Peyer's patch (tissue), 4 donors: ENCODE measurements around the gene PSAP. TPM values are rescaled to one million over a fixed set of nuclear protein-coding genes. Genes with fewer than 3 reads are reported as not detected.
A peak's percentile ranks its signal among the peaks of the same experiment; 100 is the strongest.

Experiments
- DNase-seq, 3 donors: peaks; one replicate each; pipeline ENCODE4 v3.0.0-alpha.2; 2017 to 2019
- H3K27ac ChIP-seq, 4 donors: fragments of 200-600 bp; sonication (generic); one replicate each; pipeline ENCODE4 v1.5.1; 2016 to 2019
- H3K27me3 ChIP-seq, 2 donors: fragments of 200-600 bp; sonication (generic); one replicate each; pipeline ENCODE4 v1.5.1; 2019
- H3K36me3 ChIP-seq, 3 donors: fragments of 200-600 bp; sonication (generic); one replicate each; pipeline ENCODE4 v1.5.1; 2016 to 2019
- H3K4me1 ChIP-seq, 4 donors: fragments of 200-600 bp; sonication (generic); one replicate each; pipeline ENCODE4 v1.5.1; 2016 to 2019
- H3K4me3 ChIP-seq, 4 donors: fragments of 200-600 bp; sonication (generic); 1 replicate in 3 of 4; 2 replicates in 1 of 4; pipeline ENCODE4 v1.5.1; 2016 to 2019; ENCODE audit warnings: mild to moderate bottlenecking in 1 of 4
- H3K9me3 ChIP-seq, 4 donors: fragments of 200-600 bp; sonication (generic); one replicate each; pipeline ENCODE4 v1.5.1; 2016 to 2019; ENCODE audit warnings: mild to moderate bottlenecking in 1 of 4
- POLR2A ChIP-seq, 2 donors: fragments of 450-650 bp; IDR thresholded peaks; one replicate each; pipeline ENCODE4 v1.5.1; 2017; ENCODE audit warnings: antibody characterized with exemption in 2 of 2, mild to moderate bottlenecking in 2 of 2, moderate library complexity in 2 of 2
- total RNA-seq, 4 donors: library from RNA; depleted of rRNA; stranded (reverse); fragments of >200 nt; gene quantifications; one replicate each; pipeline ENCODE4 v1.1.0, GENCODE V29; 2016
- TF ChIP-seq, protein P1 (sequence below), 6 experiments: fragments of 450-650 bp in 4 of 6; fragments of 200-600 bp in 2 of 6; sonication (generic) in 1 of 6; IDR thresholded peaks; one replicate each; pipeline ENCODE4 v1.5.1; 2017 to 2019; ENCODE audit warnings: antibody characterized with exemption in 6 of 6, mild to moderate bottlenecking in 3 of 6, moderate library complexity in 1 of 6

The PSAP gene
- total RNA-seq, 4 donors from 2014 or later: 193 to 647 (median 491) TPM

- DNase-seq: no peak
- H3K9me3 ChIP-seq: no peaks in the 10 kb centered on the region
- TF ChIP-seq, protein P1, sequence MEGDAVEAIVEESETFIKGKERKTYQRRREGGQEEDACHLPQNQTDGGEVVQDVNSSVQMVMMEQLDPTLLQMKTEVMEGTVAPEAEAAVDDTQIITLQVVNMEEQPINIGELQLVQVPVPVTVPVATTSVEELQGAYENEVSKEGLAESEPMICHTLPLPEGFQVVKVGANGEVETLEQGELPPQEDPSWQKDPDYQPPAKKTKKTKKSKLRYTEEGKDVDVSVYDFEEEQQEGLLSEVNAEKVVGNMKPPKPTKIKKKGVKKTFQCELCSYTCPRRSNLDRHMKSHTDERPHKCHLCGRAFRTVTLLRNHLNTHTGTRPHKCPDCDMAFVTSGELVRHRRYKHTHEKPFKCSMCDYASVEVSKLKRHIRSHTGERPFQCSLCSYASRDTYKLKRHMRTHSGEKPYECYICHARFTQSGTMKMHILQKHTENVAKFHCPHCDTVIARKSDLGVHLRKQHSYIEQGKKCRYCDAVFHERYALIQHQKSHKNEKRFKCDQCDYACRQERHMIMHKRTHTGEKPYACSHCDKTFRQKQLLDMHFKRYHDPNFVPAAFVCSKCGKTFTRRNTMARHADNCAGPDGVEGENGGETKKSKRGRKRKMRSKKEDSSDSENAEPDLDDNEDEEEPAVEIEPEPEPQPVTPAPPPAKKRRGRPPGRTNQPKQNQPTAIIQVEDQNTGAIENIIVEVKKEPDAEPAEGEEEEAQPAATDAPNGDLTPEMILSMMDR (IDR thresholded peaks at IDR 0.05): no peak
- TF ChIP-seq POLR2A (IDR thresholded peaks at IDR 0.05): no peak
- H3K36me3 ChIP-seq: no peaks in the 10 kb centered on the region
- no peaks in the 10 kb centered on the region for H3K27me3 ChIP-seq
- peaks cover 0 to 35% (median 10%) of the 10 kb centered on the region in 4 donors for H3K4me1 ChIP-seq
- H3K4me3 ChIP-seq: peak overlapping the region in 1 of 4 donors; percentile 72
- H3K27ac ChIP-seq: no peak overlapping the region
These were observed 2.5 kb downstream of the PSAP start for GRCh38 chr10:71848325-71849275.

DNA sequence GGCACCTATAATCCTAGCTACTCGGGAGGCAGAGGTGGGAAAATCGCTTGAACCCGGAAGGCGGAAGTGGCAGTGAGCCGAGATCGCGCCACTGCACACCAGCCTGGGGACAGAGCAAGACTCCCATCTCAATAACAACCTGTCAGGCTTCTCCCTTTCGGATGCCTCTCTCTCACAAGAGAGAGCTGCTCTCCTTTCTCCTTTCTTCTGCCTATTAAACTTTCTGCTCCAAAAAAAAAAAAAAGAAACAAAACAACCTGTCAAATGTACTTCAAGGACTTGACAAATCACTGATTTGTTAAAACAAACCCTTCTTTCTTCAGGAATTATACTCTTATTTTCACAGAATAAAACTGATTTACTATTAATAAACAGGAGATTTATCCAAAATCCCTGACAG, 3.6 kb downstream of the PSAP start:
- TF ChIP-seq, protein P1 (IDR thresholded peaks at IDR 0.05): no peak
- TF ChIP-seq POLR2A (IDR thresholded peaks at IDR 0.05): no peak
- Histone ChIP-seq H3K27ac (no peak overlapping the region), H3K36me3 (no peaks in the 10 kb centered on the region), H3K27me3 (no peaks in the 10 kb centered on the region), H3K4me1 (peaks cover 0 to 44% (median 11%) of the 10 kb centered on the region in 4 donors), H3K4me3 (no peak overlapping the region), H3K9me3 (no peaks in the 10 kb centered on the region)
- DNase-seq: no peak

- H3K27ac ChIP-seq: no peak overlapping the region
- no peaks in the 10 kb centered on the region for H3K36me3 ChIP-seq
- H3K27me3 ChIP-seq: no peaks in the 10 kb centered on the region
- no peak overlapping the region for H3K4me3 ChIP-seq
- no peak for TF ChIP-seq POLR2A (IDR thresholded peaks at IDR 0.05)
- TF ChIP-seq, protein P1 (IDR thresholded peaks at IDR 0.05): no peak
- no peaks in the 10 kb centered on the region for H3K9me3 ChIP-seq
- H3K4me1 ChIP-seq: peaks cover 0 to 42% (median 8%) of the 10 kb centered on the region in 4 donors
- DNase-seq: no peak
These were observed 4.2 kb downstream of the PSAP start for GRCh38 chr10:71846816-71847215.

- H3K27ac ChIP-seq: no peak overlapping the region
- DNase-seq: no peak
- no peaks in the 10 kb centered on the region for H3K9me3 ChIP-seq
- TF ChIP-seq, protein P1 (IDR thresholded peaks at IDR 0.05): no peak
- no peak for TF ChIP-seq POLR2A (IDR thresholded peaks at IDR 0.05)
- no peak overlapping the region for H3K4me3 ChIP-seq
- no peaks in the 10 kb centered on the region for H3K36me3 ChIP-seq
- no peaks in the 10 kb centered on the region for H3K27me3 ChIP-seq
- peaks cover 0 to 45% (median 6%) of the 10 kb centered on the region in 4 donors for H3K4me1 ChIP-seq
These were observed 5.3 kb downstream of the PSAP start for GRCh38 chr10:71845410-71846405.

GRCh38 chr10:71844695-71845094, 6.4 kb downstream of the PSAP start:
- Histone ChIP-seq H3K27me3 (no peaks in the 10 kb centered on the region), H3K4me3 (no peak overlapping the region), H3K4me1 (peaks cover 0 to 51% (median 6%) of the 10 kb centered on the region in 4 donors), H3K27ac (no peak overlapping the region), H3K36me3 (no peaks in the 10 kb centered on the region), H3K9me3 (no peaks in the 10 kb centered on the region)
- TF ChIP-seq POLR2A (IDR thresholded peaks at IDR 0.05): no peak
- TF ChIP-seq, protein P1 (IDR thresholded peaks at IDR 0.05): no peak
- DNase-seq: no peak
